ENCODE data around the gene PAX2.

GRCh38 chr10:100736809-100737354, 8.5 kb upstream of the PAX2 start:
- TF ChIP-seq CTCF (IDR thresholded peaks at IDR 0.05): no peak
- no peak for TF ChIP-seq ZFX (IDR thresholded peaks at IDR 0.05; ENCODE audit: borderline replicate concordance)
